H9 (cell line): ENCODE data around the gene B3GNT7. TPM values are rescaled to one million over a fixed set of nuclear protein-coding genes. Genes with fewer than 3 reads are reported as not detected.

ENCODE experiments used
- DNase-seq: peaks from one replicate; pipeline ENCODE4 v3.0.0-alpha.2; 2017
- H2AFZ ChIP-seq: one replicate; pipeline ENCODE4 v1.6.1; 2013; ENCODE audit warnings: mild to moderate bottlenecking, low read length, control low read depth, moderate library complexity
- H2AK5ac ChIP-seq: 2 replicates; pipeline ENCODE4 v1.6.1; 2013; ENCODE audit warnings: low read length, control low read depth, mixed read lengths; ENCODE audit not compliant: insufficient read length
- H2BK120ac ChIP-seq: one replicate; pipeline ENCODE4 v1.6.1; 2013; ENCODE audit warnings: low read depth, mild to moderate bottlenecking, low read length, control low read depth, inconsistent platforms; ENCODE audit not compliant: poor library complexity, severe bottlenecking
- H2BK12ac ChIP-seq: 2 replicates; pipeline ENCODE4 v1.6.1; 2013; ENCODE audit warnings: low read length, control low read depth, mixed read lengths, low read depth; ENCODE audit not compliant: insufficient read length
- H2BK15ac ChIP-seq: 2 replicates; pipeline ENCODE4 v1.6.1; 2013; ENCODE audit warnings: low read depth, low read length, control low read depth
- H2BK20ac ChIP-seq: one replicate; pipeline ENCODE4 v1.6.1; 2013; ENCODE audit warnings: low read depth, mild to moderate bottlenecking, low read length, control low read depth, inconsistent platforms; ENCODE audit not compliant: poor library complexity, severe bottlenecking
- H2BK5ac ChIP-seq: 2 replicates; pipeline ENCODE4 v1.6.1; 2013; ENCODE audit warnings: low read length, control low read depth, mixed read lengths; ENCODE audit not compliant: insufficient read length
- H3K14ac ChIP-seq: 2 replicates; pipeline ENCODE4 v1.6.1; 2013; ENCODE audit warnings: low read length, control low read depth; ENCODE audit not compliant: insufficient read depth
- H3K18ac ChIP-seq: 2 replicates; pipeline ENCODE4 v1.6.1; 2013; ENCODE audit warnings: low read depth, mild to moderate bottlenecking, mixed read lengths, low read length, control low read depth; ENCODE audit not compliant: insufficient read length
- H3K23ac ChIP-seq: 2 replicates; pipeline ENCODE4 v1.6.1; 2013; ENCODE audit warnings: low read length, control low read depth, mixed read lengths, low read depth; ENCODE audit not compliant: insufficient read length
- H3K23me2 ChIP-seq: 2 replicates; pipeline ENCODE4 v1.6.1; 2013; ENCODE audit warnings: low read depth, mild to moderate bottlenecking, mixed read lengths, low read length, control low read depth; ENCODE audit not compliant: insufficient read length, poor library complexity, severe bottlenecking
- H3K27ac ChIP-seq: 2 replicates; pipeline ENCODE4 v1.5.1; 2013; ENCODE audit warnings: low read length, control low read depth, mixed read lengths, low read depth; ENCODE audit not compliant: insufficient read length
- H3K27me3 ChIP-seq: 2 replicates; pipeline ENCODE4 v1.6.1; 2013; ENCODE audit warnings: low read length, control low read depth, inconsistent platforms; ENCODE audit not compliant: insufficient read depth
- H3K4ac ChIP-seq: 2 replicates; pipeline ENCODE4 v1.6.1; 2013; ENCODE audit warnings: low read depth, mild to moderate bottlenecking, control low read depth, inconsistent platforms, low read length, moderate library complexity
- H3K4me1 ChIP-seq: 2 replicates; pipeline ENCODE4 v1.6.1; 2013; ENCODE audit warnings: low read length, control low read depth, inconsistent platforms; ENCODE audit not compliant: insufficient read depth
- H3K4me2 ChIP-seq: 2 replicates; pipeline ENCODE4 v1.6.1; 2013; ENCODE audit warnings: low read length, control low read depth, mixed read lengths; ENCODE audit not compliant: insufficient read length, insufficient read depth
- H3K56ac ChIP-seq: 2 replicates; pipeline ENCODE4 v1.6.1; 2013; ENCODE audit warnings: low read depth, mild to moderate bottlenecking, mixed read lengths, low read length, control low read depth; ENCODE audit not compliant: insufficient read length
- H3K79me1 ChIP-seq: 2 replicates; pipeline ENCODE4 v1.6.1; 2013; ENCODE audit warnings: low read depth, mild to moderate bottlenecking, moderate library complexity, low read length, control low read depth, inconsistent platforms; ENCODE audit not compliant: insufficient read depth, poor library complexity, severe bottlenecking
- H3K79me2 ChIP-seq: 2 replicates; pipeline ENCODE4 v1.6.1; 2013; ENCODE audit warnings: low read length, control low read depth, inconsistent platforms; ENCODE audit not compliant: insufficient read depth
- H3K9ac ChIP-seq: 2 replicates; pipeline ENCODE4 v1.6.1; 2013; ENCODE audit warnings: low read length, control low read depth, mixed read lengths; ENCODE audit not compliant: insufficient read length; ENCODE audit errors: extremely low read depth
- H3K9me3 ChIP-seq: one replicate; pipeline ENCODE4 v1.6.1; 2013; ENCODE audit warnings: low read depth, low read length, inconsistent platforms; ENCODE audit not compliant: control insufficient read depth
- H3T11ph ChIP-seq: one replicate; pipeline ENCODE4 v1.6.1; 2013; ENCODE audit warnings: mild to moderate bottlenecking, low read length, control low read depth, inconsistent platforms
- H4K20me1 ChIP-seq: one replicate; pipeline ENCODE4 v1.6.1; 2013; ENCODE audit not compliant: control insufficient read depth, insufficient read length, insufficient read depth
- H4K5ac ChIP-seq: 2 replicates; pipeline ENCODE4 v1.6.1; 2013; ENCODE audit warnings: low read depth, mild to moderate bottlenecking, mixed read lengths, low read length, control low read depth; ENCODE audit not compliant: insufficient read length
- H4K8ac ChIP-seq: replicated peaks from 2 replicates; pipeline ENCODE4 v1.6.1; 2013; ENCODE audit warnings: low read length, control low read depth, mixed read lengths, low read depth; ENCODE audit not compliant: insufficient read length
- H4K91ac ChIP-seq: 2 replicates; pipeline ENCODE4 v1.6.1; 2013; ENCODE audit warnings: low read depth, mild to moderate bottlenecking, moderate library complexity, mixed read lengths, low read length, control low read depth; ENCODE audit not compliant: insufficient read length
- H3K27ac Mint-ChIP-seq, 3 experiments: 2 replicates in 2 of 3; 3 replicates in 1 of 3; pipeline ENCODE4 v1.8.0; 2020 to 2021; ENCODE audit warnings: mixed read lengths in 3 of 3, mild to moderate bottlenecking in 1 of 3, moderate library complexity in 1 of 3
- H3K27me3 Mint-ChIP-seq: 2 replicates; pipeline ENCODE4 v1.8.0; 2021; ENCODE audit warnings: low read depth, mild to moderate bottlenecking, moderate library complexity, mixed read lengths
- H3K36me3 Mint-ChIP-seq, 3 experiments: 2 replicates in 2 of 3; 3 replicates in 1 of 3; pipeline ENCODE4 v1.8.0; 2020 to 2021; ENCODE audit warnings: low read depth in 3 of 3, mixed read lengths in 3 of 3; ENCODE audit not compliant: insufficient read depth in 1 of 3
- H3K4me1 Mint-ChIP-seq, 2 experiments: 2 replicates each; pipeline ENCODE4 v1.8.0; 2020; ENCODE audit warnings: mixed read lengths in 2 of 2
- H3K4me3 Mint-ChIP-seq, 2 experiments: 2 replicates in 1 of 2; 3 replicates in 1 of 2; pipeline ENCODE4 v1.8.0; 2020 to 2021; ENCODE audit warnings: mild to moderate bottlenecking in 2 of 2, mixed read lengths in 2 of 2, moderate library complexity in 1 of 2
- H3K9me3 Mint-ChIP-seq, 2 experiments: 2 replicates in 1 of 2; 3 replicates in 1 of 2; pipeline ENCODE4 v1.8.0; 2020; ENCODE audit warnings: mild to moderate bottlenecking in 2 of 2, mixed read lengths in 2 of 2, moderate library complexity in 1 of 2
- CTCF ChIP-seq: fragments of 200-600 bp; sonication (generic); conservative IDR thresholded peaks from 3 replicates; pipeline ENCODE4 v1.8.0; 2021; ENCODE audit warnings: antibody characterized with exemption, mild to moderate bottlenecking
- WGBS: extraction: QIAGEN DNeasy Blood & Tissue Kit; methylation state at CpG from one replicate; pipeline ENCODE4 v1.1.7; 2013; ENCODE audit warnings: missing lambda C conversion rate, low lambda C conversion rate, mixed read lengths; ENCODE audit not compliant: insufficient read length; ENCODE audit errors: extremely low coverage; 5-methylcytosine and 5-hydroxymethylcytosine counted together
- total RNA-seq: library from RNA; stranded (reverse); gene quantifications from 2 replicates; pipeline ENCODE4 v1.2.1, GENCODE V29; 2021

The B3GNT7 gene
- total RNA-seq, 1 experiment from 2014 or later: 42.2 TPM

GRCh38 chr2:231351648-231352047 lies 43.9 kb upstream of the B3GNT7 start:
- no peak for TF ChIP-seq CTCF
- Mint-ChIP-seq H3K4me3 (no peak overlapping the region), H3K27me3 (no peaks in the 10 kb centered on the region), H3K9me3 (no peaks in the 10 kb centered on the region), H3K36me3 (peaks cover 0 to 2% (median under 1%) of the 10 kb centered on the region in 3 experiments; a peak in 3 of 7 replicates), H3K4me1 (peaks cover 13 to 15% of the 10 kb centered on the region in 2 experiments), H3K27ac (no peak overlapping the region)
- Histone ChIP-seq H2BK12ac (no peak overlapping the region), H2BK120ac (no peak overlapping the region), H3K27me3 (no peaks in the 10 kb centered on the region), H3K23me2 (no peaks in the 10 kb centered on the region), H4K91ac (no peak overlapping the region), H2BK5ac (no peak overlapping the region), H3K56ac (no peak overlapping the region), H2BK20ac (no peak overlapping the region), H3K9me3 (no peaks in the 10 kb centered on the region), H4K8ac (no peak overlapping the region), H3K4ac (no peak overlapping the region), H3K9ac (no peak overlapping the region), H2AFZ (no peak overlapping the region), H3K18ac (no peak overlapping the region), H2BK15ac (no peak overlapping the region), H3K4me1 (peaks cover 2% of the 10 kb centered on the region; the same call in 1 of the 2 replicates), H3K14ac (no peak overlapping the region), H4K5ac (no peak overlapping the region), H3K79me2 (no peaks in the 10 kb centered on the region), H3K23ac (no peak overlapping the region), H4K20me1 (no peaks in the 10 kb centered on the region), H3K27ac (no peak overlapping the region), H3K79me1 (no peaks in the 10 kb centered on the region), H3T11ph (no peak overlapping the region), H2AK5ac (no peak overlapping the region), H3K4me2 (no peak overlapping the region)
- no CpG with 5 or more reads among the region's 5 CpGs for WGBS
- no peak for DNase-seq
